Activated T-helper 1 cell treated with anti-CD3 and anti-CD28 coated beads, Interleukin-12 subunit alpha, Interleukin-12 subunit beta, Interleukin-2, Interleukin-4 antibody, amounts not matched to agents 30 ng/mL and 10 ng/mL and 1 ng/mL, durations not matched to agents 14 hours and 24 hours and 36 hours (primary cell): ENCODE data around the gene NT5C3A. TPM values are rescaled to one million over a fixed set of nuclear protein-coding genes. Genes with fewer than 3 reads are reported as not detected.

Source experiments
- DNase-seq: peaks from one replicate; pipeline ENCODE4 v3.0.0; 2021; ENCODE audit warnings: low spot score
- H3K27ac Mint-ChIP-seq: one replicate; pipeline ENCODE4 v1.8.0; 2021; ENCODE audit warnings: mild to moderate bottlenecking, mixed read lengths
- H3K27me3 Mint-ChIP-seq: one replicate; pipeline ENCODE4 v1.8.0; 2022; ENCODE audit warnings: mild to moderate bottlenecking, moderate library complexity, mixed read lengths; ENCODE audit not compliant: insufficient read depth
- H3K36me3 Mint-ChIP-seq: one replicate; pipeline ENCODE4 v1.8.0; 2021; ENCODE audit warnings: low read depth, mixed read lengths
- H3K4me1 Mint-ChIP-seq: one replicate; pipeline ENCODE4 v1.8.0; 2021; ENCODE audit warnings: low read depth, mixed read lengths
- H3K4me3 Mint-ChIP-seq: one replicate; pipeline ENCODE4 v1.8.0; 2021; ENCODE audit warnings: mild to moderate bottlenecking, moderate library complexity, mixed read lengths
- H3K9me3 Mint-ChIP-seq: one replicate; pipeline ENCODE4 v1.8.0; 2021; ENCODE audit warnings: mixed read lengths
- intact Hi-C: fragments of 100-400 bp; cut with micrococcal nuclease; formaldehyde crosslinking; loops from one replicate; pipeline ENCODE4 v1.15.1; 2024
- total RNA-seq: library from RNA; stranded (reverse); gene quantifications from 2 replicates; pipeline ENCODE4 v1.2.3, GENCODE V29; 2022

The NT5C3A gene
- total RNA-seq, 1 donor from 2014 or later, result 43.9 TPM

DNA sequence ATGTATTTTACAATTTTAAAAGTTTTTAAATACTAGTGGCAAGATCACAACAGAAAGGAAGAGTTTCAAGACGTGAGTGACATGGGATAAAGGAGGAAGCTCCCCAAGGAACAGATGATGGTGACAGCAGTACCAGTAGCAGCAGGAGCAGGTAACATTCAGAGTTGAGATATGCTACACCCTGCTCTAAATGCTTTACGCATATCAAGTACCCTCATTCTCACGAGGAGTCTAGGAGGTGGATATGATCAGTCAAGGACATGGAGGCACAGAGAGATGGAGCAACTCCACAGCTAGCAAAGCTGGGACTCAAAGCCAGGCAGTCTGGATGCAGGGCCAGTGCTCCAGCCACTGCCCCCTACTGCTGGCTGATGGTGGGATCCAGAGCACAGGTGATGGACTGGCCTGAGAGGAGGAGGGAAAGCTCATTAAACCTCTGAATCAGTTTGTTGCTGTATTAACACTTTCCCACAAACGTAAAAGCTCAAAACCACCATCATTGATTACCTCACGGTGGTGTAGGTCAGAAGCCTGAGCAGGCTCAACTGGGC is 29.1 kb upstream of the NT5C3A start:
- no peak overlapping the region for H3K27ac Mint-ChIP-seq
- intact Hi-C loops, result no loop called here

DNA sequence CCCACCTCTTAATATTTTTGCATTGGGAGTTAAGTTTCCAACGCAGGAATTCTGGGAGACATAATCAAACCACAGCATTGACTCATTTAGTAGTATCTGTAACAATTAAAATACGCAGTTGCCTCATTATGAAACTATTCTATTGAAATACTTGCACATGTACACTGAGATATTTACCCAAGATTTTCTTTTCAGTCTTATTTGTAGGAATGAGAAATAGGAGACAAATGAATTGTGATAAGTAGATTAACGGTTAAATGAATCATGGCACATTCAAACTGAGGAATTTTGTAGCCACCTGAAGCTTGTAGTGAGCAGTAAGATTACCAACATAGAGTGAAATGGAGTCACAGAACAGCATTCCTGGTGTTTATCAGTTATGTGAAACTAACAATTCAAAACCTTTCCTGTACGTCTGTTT is 28.5 kb upstream of the NT5C3A start:
- H3K27me3 Mint-ChIP-seq, result no peaks in the 10 kb centered on the region
- no peaks in the 10 kb centered on the region for H3K4me1 Mint-ChIP-seq
- no peaks in the 10 kb centered on the region for H3K9me3 Mint-ChIP-seq
- peaks cover 12% of the 10 kb centered on the region for H3K36me3 Mint-ChIP-seq
- intact Hi-C loops, result no loop called here
- DNase-seq, result no peak
- no peak overlapping the region for H3K4me3 Mint-ChIP-seq
- no peak overlapping the region for H3K27ac Mint-ChIP-seq

More for the DNA sequence above, 29.1 kb upstream of the NT5C3A start:
- Mint-ChIP-seq H3K4me3 (no peak overlapping the region), H3K4me1 (no peaks in the 10 kb centered on the region), H3K36me3 (peaks cover 16% of the 10 kb centered on the region), H3K27me3 (no peaks in the 10 kb centered on the region), H3K9me3 (no peaks in the 10 kb centered on the region)
- DNase-seq, result no peak

GRCh38 chr7:33089142-33089541 is 26.6 kb upstream of the NT5C3A start:
- Mint-ChIP-seq H3K9me3 (no peaks in the 10 kb centered on the region), H3K36me3 (peaks cover 2% of the 10 kb centered on the region), H3K27me3 (no peaks in the 10 kb centered on the region), H3K27ac (no peak overlapping the region), H3K4me3 (no peak overlapping the region), H3K4me1 (no peaks in the 10 kb centered on the region)
- intact Hi-C loops, result no loop called here
- no peak for DNase-seq

GRCh38 chr7:33087858-33088257 is 25.3 kb upstream of the NT5C3A start:
- Mint-ChIP-seq H3K27ac (no peak overlapping the region), H3K4me1 (no peaks in the 10 kb centered on the region), H3K4me3 (no peak overlapping the region), H3K27me3 (no peaks in the 10 kb centered on the region), H3K9me3 (no peaks in the 10 kb centered on the region), H3K36me3 (peaks cover 1% of the 10 kb centered on the region)
- intact Hi-C loops, result no loop called here
- DNase-seq, result no peak

- no peaks in the 10 kb centered on the region for H3K36me3 Mint-ChIP-seq
- no peak for DNase-seq
- H3K27ac Mint-ChIP-seq, result no peak overlapping the region
Measured at GRCh38 chr7:33087356-33087755, 24.8 kb upstream of the NT5C3A start.

GRCh38 chr7:33079763-33080690 is 17.5 kb upstream of the NT5C3A start:
- no peaks in the 10 kb centered on the region for H3K9me3 Mint-ChIP-seq
- intact Hi-C loops, result no loop called here
- H3K4me1 Mint-ChIP-seq, result no peaks in the 10 kb centered on the region
- no peak for DNase-seq
- peaks cover 29% of the 10 kb centered on the region for H3K27me3 Mint-ChIP-seq
- H3K36me3 Mint-ChIP-seq, result no peaks in the 10 kb centered on the region
- no peak overlapping the region for H3K4me3 Mint-ChIP-seq
- no peak overlapping the region for H3K27ac Mint-ChIP-seq

More at GRCh38 chr7:33087356-33087755, 24.8 kb upstream of the NT5C3A start:
- Mint-ChIP-seq H3K27me3 (no peaks in the 10 kb centered on the region), H3K9me3 (no peaks in the 10 kb centered on the region), H3K4me1 (no peaks in the 10 kb centered on the region), H3K4me3 (no peak overlapping the region)
- intact Hi-C loops, result no loop called here

DNA sequence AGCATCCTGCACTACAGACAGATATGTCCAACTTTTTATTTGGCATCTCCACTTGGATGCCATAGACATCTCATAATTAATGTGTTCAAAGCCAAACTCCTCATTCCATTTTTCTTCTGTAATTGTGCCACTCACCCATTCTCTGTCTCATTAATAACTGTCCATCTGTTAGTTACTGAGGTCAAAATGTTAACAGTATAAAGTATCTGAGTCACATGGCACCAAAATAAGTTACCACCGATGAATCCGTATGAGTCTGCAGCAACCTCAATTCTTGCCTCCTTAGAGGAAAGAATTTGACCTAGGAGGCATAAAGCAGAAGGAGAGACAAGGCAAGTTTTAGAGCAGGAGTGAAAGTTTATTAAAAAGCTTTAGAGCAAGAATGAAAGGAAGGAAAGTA is 16.5 kb upstream of the NT5C3A start:
- no peak for DNase-seq
- no peaks in the 10 kb centered on the region for H3K36me3 Mint-ChIP-seq
- no peaks in the 10 kb centered on the region for H3K9me3 Mint-ChIP-seq
- peaks cover 32% of the 10 kb centered on the region for H3K27me3 Mint-ChIP-seq
- H3K4me3 Mint-ChIP-seq, result no peak overlapping the region
- intact Hi-C loops, result no loop called here
- H3K27ac Mint-ChIP-seq, result no peak overlapping the region
- no peaks in the 10 kb centered on the region for H3K4me1 Mint-ChIP-seq

DNA sequence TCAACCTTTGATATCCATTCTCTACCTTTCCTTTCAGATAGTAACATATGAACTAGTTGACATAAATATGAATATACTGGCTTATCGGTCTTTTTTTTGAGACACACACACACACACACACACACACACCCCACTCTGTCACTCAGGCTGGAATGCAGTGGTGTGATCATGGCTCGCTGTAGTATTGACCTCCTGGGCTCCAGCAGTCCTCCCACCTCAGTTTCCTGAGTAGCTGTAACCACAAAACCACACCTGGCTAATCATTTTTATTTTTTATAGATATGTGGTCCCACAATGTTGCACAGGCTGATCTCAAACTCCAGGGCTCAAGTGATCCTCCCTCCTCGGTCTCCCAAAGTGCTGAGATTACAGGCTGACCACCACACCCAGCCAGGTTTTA is 14.2 kb upstream of the NT5C3A start:
- no peak for DNase-seq
- peaks cover 3% of the 10 kb centered on the region for H3K9me3 Mint-ChIP-seq
- intact Hi-C loops, result no loop called here
- H3K27me3 Mint-ChIP-seq, result peaks cover 35% of the 10 kb centered on the region
- H3K36me3 Mint-ChIP-seq, result no peaks in the 10 kb centered on the region
- H3K4me1 Mint-ChIP-seq, result no peaks in the 10 kb centered on the region
- H3K4me3 Mint-ChIP-seq, result no peak overlapping the region
- H3K27ac Mint-ChIP-seq, result no peak overlapping the region

- Mint-ChIP-seq H3K27me3 (peaks cover 33% of the 10 kb centered on the region), H3K9me3 (peaks cover 11% of the 10 kb centered on the region), H3K4me1 (no peaks in the 10 kb centered on the region), H3K27ac (no peak overlapping the region), H3K36me3 (no peaks in the 10 kb centered on the region), H3K4me3 (no peak overlapping the region)
- intact Hi-C loops, result no loop called here
- DNase-seq, result no peak
Measured at GRCh38 chr7:33075818-33076518, 13.4 kb upstream of the NT5C3A start.

DNA sequence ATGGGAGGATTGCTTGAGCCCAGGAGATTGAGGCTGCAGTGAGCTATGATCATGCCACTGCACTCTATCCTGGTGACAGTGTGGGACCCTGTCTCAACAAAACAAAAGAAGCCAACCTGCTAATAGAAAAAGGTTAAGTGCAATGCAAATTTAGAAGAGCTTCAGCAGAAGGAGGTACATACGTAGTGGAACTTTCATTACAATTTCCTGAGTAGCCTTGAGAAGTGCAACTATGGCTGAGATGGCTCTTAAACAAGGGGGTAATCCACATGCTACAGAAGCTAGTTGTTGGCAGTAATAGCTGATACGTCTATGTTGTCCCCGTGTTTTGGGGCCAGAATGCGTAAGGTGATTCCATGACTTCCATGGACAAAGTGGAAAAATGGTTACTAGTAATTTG is 10.7 kb upstream of the NT5C3A start:
- H3K36me3 Mint-ChIP-seq, result no peaks in the 10 kb centered on the region
- intact Hi-C loops, result no loop called here
- DNase-seq, result no peak

DNA sequence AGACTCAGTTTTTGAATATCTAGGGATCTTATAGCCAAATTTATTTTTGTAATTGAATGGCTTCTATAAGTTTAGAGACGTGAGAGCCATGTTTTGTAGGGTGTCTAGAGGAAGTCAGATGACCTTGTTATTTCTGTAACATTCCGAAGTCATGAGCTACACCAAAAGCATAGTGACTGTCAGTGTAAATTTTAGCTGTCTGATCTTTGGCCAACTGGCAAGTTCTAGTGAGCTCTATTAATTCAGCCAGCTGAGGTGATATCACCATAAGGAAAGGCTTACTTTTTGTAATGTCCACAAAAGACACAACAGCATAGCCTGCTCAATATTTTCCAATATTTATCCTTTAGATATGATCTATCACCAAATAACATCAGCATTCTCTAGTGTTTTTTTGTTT is 9.9 kb upstream of the NT5C3A start:
- Mint-ChIP-seq H3K36me3 (no peaks in the 10 kb centered on the region), H3K27ac (no peak overlapping the region), H3K27me3 (peaks cover 23% of the 10 kb centered on the region), H3K4me1 (no peaks in the 10 kb centered on the region), H3K4me3 (no peak overlapping the region), H3K9me3 (peaks cover 28% of the 10 kb centered on the region)
- intact Hi-C loops, result no loop called here
- DNase-seq, result no peak

More for the DNA sequence above, 10.7 kb upstream of the NT5C3A start:
- Mint-ChIP-seq H3K9me3 (peaks cover 28% of the 10 kb centered on the region), H3K27me3 (peaks cover 26% of the 10 kb centered on the region), H3K4me1 (no peaks in the 10 kb centered on the region), H3K4me3 (no peak overlapping the region), H3K27ac (no peak overlapping the region)

DNA sequence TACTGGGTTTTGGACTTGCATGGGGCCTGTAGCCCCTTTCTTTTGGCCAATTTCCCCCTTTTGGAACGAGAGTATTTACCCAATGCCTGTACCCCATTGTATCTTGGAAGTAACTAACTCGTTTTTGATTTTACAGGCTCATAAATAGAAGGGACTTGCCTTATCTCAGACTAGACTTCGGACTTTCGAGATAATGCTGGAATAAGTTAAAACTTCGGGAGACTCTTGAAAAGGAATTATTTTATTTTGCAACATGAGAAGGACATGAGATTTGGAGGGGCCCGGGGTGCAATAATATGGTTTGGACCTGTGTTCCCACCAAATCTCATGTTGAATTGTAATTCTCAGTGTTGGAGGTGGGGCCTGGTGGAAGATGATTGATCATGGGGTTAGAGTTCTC is 8.3 kb upstream of the NT5C3A start:
- DNase-seq, result no peak
- intact Hi-C loops, result no loop called here
- Mint-ChIP-seq H3K4me1 (no peaks in the 10 kb centered on the region), H3K4me3 (no peak overlapping the region), H3K27ac (no peak overlapping the region), H3K36me3 (no peaks in the 10 kb centered on the region), H3K9me3 (peaks cover 35% of the 10 kb centered on the region), H3K27me3 (peaks cover 26% of the 10 kb centered on the region)

GRCh38 chr7:33070277-33070676 is 7.7 kb upstream of the NT5C3A start:
- H3K4me3 Mint-ChIP-seq, result no peak overlapping the region
- no peaks in the 10 kb centered on the region for H3K36me3 Mint-ChIP-seq
- no peak overlapping the region for H3K27ac Mint-ChIP-seq
- no peaks in the 10 kb centered on the region for H3K4me1 Mint-ChIP-seq
- H3K9me3 Mint-ChIP-seq, result peaks cover 38% of the 10 kb centered on the region
- intact Hi-C loops, result no loop called here
- DNase-seq, result no peak
- H3K27me3 Mint-ChIP-seq, result peaks cover 25% of the 10 kb centered on the region
